ENCODE results near the gene CABLES2. TPM values are rescaled to one million over a fixed set of nuclear protein-coding genes. Genes with fewer than 3 reads are reported as not detected.

The CABLES2 gene
- total and polyA plus RNA-seq, 10 of the 15 experiments (the other 5 are each of a cell fraction or from before 2014, with no cell fraction given), result 2.2 to 14.9 (median 5.3) TPM

DNA sequence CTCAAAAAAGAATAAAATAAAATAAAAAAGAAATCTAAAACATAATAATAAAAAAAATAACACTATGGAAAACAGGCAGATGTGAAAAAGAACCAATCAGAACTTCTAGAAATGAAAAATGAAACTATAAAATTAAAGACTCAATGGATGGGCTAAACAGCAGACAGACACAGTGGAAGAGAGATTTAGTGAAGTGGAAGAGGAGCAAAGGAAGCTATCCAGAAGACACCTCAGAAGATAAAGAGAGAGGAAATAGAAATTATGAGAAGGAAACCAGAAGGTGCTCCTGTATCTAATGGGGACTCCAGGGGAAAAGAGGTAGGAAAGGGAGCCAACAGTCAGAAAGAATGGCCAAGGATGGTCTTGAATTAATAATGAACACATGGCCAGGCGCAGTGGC, 58.5 kb downstream of the CABLES2 start (continued):
- TF ChIP-seq FOS (IDR thresholded peaks at IDR 0.05; ENCODE audit: borderline replicate concordance, extremely low read depth, insufficient read length), result no peak
- no peak for TF ChIP-seq SRF (IDR thresholded peaks at IDR 0.05; ENCODE audit: low read depth in 2 of 2, low read length in 2 of 2)
- no peak for TF ChIP-seq RELA (IDR thresholded peaks at IDR 0.05; ENCODE audit: borderline replicate concordance, partially characterized antibody)
- TF ChIP-seq NR2F1 (conservative IDR thresholded peaks at IDR 0.05), result no peak

DNA sequence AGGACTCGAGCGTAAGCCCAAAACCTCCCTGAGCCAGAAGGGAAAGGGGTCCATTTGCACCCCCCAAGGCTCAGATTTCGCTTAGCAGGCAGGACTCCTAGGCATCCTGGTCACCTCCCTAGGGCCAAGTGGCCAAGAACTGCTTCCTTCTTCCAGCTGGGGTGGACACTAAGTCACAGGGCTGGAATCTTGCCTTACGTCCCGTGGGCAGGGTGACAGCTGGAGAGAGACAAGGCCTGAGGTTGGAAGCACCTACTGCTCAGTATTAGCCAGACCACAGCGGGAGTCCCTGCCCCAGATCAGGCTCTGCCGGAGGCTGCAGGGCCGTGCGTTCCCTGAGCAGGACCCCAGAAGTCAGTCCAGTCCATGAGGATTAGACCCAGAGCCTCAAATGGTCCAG, 59.6 kb downstream of the CABLES2 start:
- 46% methylated on average over 9 of the region's 9 CpGs for WGBS (ENCODE audit: insufficient coverage, insufficient replicate concordance, low lambda C conversion rate, missing lambda C conversion rate)
- TF ChIP-seq SPI1 (IDR thresholded peaks at IDR 0.05; ENCODE audit: borderline replicate concordance, insufficient read depth, low read depth, low read length), result no peak
- TF ChIP-seq ZZZ3 (IDR thresholded peaks at IDR 0.05; ENCODE audit: control insufficient read depth, insufficient read length, low read depth), result no peak
- TF ChIP-seq WRNIP1 (IDR thresholded peaks at IDR 0.05; ENCODE audit: borderline replicate concordance, low read depth, low read length), result no peak
- no peak for TF ChIP-seq NFYA (IDR thresholded peaks at IDR 0.05; ENCODE audit: borderline replicate concordance, low read depth, low read length)
- TF ChIP-seq, protein P1, sequence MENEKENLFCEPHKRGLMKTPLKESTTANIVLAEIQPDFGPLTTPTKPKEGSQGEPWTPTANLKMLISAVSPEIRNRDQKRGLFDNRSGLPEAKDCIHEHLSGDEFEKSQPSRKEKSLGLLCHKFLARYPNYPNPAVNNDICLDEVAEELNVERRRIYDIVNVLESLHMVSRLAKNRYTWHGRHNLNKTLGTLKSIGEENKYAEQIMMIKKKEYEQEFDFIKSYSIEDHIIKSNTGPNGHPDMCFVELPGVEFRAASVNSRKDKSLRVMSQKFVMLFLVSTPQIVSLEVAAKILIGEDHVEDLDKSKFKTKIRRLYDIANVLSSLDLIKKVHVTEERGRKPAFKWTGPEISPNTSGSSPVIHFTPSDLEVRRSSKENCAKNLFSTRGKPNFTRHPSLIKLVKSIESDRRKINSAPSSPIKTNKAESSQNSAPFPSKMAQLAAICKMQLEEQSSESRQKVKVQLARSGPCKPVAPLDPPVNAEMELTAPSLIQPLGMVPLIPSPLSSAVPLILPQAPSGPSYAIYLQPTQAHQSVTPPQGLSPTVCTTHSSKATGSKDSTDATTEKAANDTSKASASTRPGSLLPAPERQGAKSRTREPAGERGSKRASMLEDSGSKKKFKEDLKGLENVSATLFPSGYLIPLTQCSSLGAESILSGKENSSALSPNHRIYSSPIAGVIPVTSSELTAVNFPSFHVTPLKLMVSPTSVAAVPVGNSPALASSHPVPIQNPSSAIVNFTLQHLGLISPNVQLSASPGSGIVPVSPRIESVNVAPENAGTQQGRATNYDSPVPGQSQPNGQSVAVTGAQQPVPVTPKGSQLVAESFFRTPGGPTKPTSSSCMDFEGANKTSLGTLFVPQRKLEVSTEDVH (IDR thresholded peaks at IDR 0.05; ENCODE audit: low read depth, partially characterized antibody), result no peak
- TF ChIP-seq, protein P2, sequence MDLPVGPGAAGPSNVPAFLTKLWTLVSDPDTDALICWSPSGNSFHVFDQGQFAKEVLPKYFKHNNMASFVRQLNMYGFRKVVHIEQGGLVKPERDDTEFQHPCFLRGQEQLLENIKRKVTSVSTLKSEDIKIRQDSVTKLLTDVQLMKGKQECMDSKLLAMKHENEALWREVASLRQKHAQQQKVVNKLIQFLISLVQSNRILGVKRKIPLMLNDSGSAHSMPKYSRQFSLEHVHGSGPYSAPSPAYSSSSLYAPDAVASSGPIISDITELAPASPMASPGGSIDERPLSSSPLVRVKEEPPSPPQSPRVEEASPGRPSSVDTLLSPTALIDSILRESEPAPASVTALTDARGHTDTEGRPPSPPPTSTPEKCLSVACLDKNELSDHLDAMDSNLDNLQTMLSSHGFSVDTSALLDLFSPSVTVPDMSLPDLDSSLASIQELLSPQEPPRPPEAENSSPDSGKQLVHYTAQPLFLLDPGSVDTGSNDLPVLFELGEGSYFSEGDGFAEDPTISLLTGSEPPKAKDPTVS (IDR thresholded peaks at IDR 0.05; ENCODE audit: low read depth, low read length), result no peak
- no peak for TF ChIP-seq EP300 (IDR thresholded peaks at IDR 0.05; ENCODE audit: borderline replicate concordance in 1 of 2, control insufficient read depth in 1 of 2, low read depth in 2 of 2, low read length in 2 of 2)
- TF ChIP-seq, protein P3, sequence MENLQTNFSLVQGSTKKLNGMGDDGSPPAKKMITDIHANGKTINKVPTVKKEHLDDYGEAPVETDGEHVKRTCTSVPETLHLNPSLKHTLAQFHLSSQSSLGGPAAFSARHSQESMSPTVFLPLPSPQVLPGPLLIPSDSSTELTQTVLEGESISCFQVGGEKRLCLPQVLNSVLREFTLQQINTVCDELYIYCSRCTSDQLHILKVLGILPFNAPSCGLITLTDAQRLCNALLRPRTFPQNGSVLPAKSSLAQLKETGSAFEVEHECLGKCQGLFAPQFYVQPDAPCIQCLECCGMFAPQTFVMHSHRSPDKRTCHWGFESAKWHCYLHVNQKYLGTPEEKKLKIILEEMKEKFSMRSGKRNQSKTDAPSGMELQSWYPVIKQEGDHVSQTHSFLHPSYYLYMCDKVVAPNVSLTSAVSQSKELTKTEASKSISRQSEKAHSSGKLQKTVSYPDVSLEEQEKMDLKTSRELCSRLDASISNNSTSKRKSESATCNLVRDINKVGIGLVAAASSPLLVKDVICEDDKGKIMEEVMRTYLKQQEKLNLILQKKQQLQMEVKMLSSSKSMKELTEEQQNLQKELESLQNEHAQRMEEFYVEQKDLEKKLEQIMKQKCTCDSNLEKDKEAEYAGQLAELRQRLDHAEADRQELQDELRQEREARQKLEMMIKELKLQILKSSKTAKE (IDR thresholded peaks at IDR 0.05; ENCODE audit: low read depth, poor library complexity, severe bottlenecking), result no peak
- TF ChIP-seq EED (IDR thresholded peaks at IDR 0.05; ENCODE audit: low read depth), result no peak
- no peak for TF ChIP-seq CREB1 (IDR thresholded peaks at IDR 0.05; ENCODE audit: low read depth)

More for the DNA sequence above, 59.6 kb downstream of the CABLES2 start:
- no peaks in the 10 kb centered on the region for H3K27me3 ChIP-seq (replicated peaks in 1 of 2; ENCODE audit: control insufficient read depth in 2 of 2, insufficient read depth in 2 of 2, low read length in 1 of 2)
- in situ Hi-C loops (cut with MboI) (no loop called here), intact Hi-C loops (cut with micrococcal nuclease; ENCODE audit: unreplicated experiment) (no loop called here)
- DNase-seq (ENCODE audit: low read depth, low spot score) (no peak), ATAC-seq (no peak), FAIRE-seq (no peak)
- ChIA-PET SMC1A (ENCODE audit: uncharacterized antibody, unreplicated experiment) (no interaction called here), POLR2A (no interaction called here), RAD21 (ENCODE audit: unreplicated experiment) (no interaction called here), CTCF (no interaction called here)
- no peaks in the 10 kb centered on the region; a peak in 1 of 4 replicates for H3K36me3 ChIP-seq (ENCODE audit: control insufficient read depth in 2 of 2, insufficient read depth in 2 of 2, low read length in 1 of 2)
- H3K9me3 ChIP-seq (replicated peaks; ENCODE audit: control insufficient read depth, insufficient read depth, low read length), result no peaks in the 10 kb centered on the region; the same call in 2 of the 3 replicates
- H3K79me2 ChIP-seq (ENCODE audit: control insufficient read depth, insufficient read depth, low read length), result no peaks in the 10 kb centered on the region
- no peak overlapping the region for H3K27ac ChIP-seq (ENCODE audit: control insufficient read depth, insufficient read depth)
- no peaks in the 10 kb centered on the region for H3K4me1 ChIP-seq (ENCODE audit: control insufficient read depth, insufficient read depth, low read length)
- H4K20me1 ChIP-seq (ENCODE audit: control insufficient read depth, insufficient read depth), result no peaks in the 10 kb centered on the region
- H3K4me2 ChIP-seq (ENCODE audit: control insufficient read depth, insufficient read depth), result no peak overlapping the region
- no peak overlapping the region for H2AFZ ChIP-seq (ENCODE audit: control insufficient read depth, low read depth, low read length)
- no peak overlapping the region for H3K4me3 ChIP-seq
- no TSS peak for BruUV-seq (replicated peaks)
- no peak overlapping the region for H3K9ac ChIP-seq (ENCODE audit: control insufficient read depth, insufficient read depth, low read length)
